ENCODE results near the gene P3H3. TPM values are rescaled to one million over a fixed set of nuclear protein-coding genes. Genes with fewer than 3 reads are reported as not detected.

P3H3 gene
- total RNA-seq = 47.1 and 86.8 TPM in 2 replicates

GRCh38 chr12:6827982-6828780 lies at the start of gene P3H3:
Gene P3H3, plus strand, starts transcription at chr12:6828407. Its CDS starts 34 bp downstream, at chr12:6828441.

GRCh38 chr12:6788972-6789924 lies 39.0 kb upstream of the P3H3 start, which contains the start of gene CD4:
Gene CD4, plus strand, starts transcription at chr12:6789528. Its CDS starts 10,611 bp downstream, at chr12:6800139.

GRCh38 chr12:6821591-6822425 lies 6.4 kb upstream of the P3H3 start, which contains the start of gene GPR162:
Gene GPR162, plus strand, starts transcription at chr12:6821821. Its CDS starts 2,078 bp downstream, at chr12:6823899.

GRCh38 chr12:6840761-6841515 lies 12.7 kb downstream of the P3H3 start, which contains the start of gene GNB3:
Gene GNB3, plus strand, starts transcription at chr12:6840925. Its CDS starts 363 bp downstream, at chr12:6841288.

GRCh38 chr12:6851153-6851920 lies 23.1 kb downstream of the P3H3 start, which contains the start of gene CDCA3:
Gene CDCA3, minus strand, starts transcription at chr12:6851286. Its CDS starts 334 bp downstream, at chr12:6850952.

GRCh38 chr12:6851921-6852650 lies 23.9 kb downstream of the P3H3 start, which contains the start of gene USP5:
Gene USP5, plus strand, starts transcription at chr12:6852150. Its CDS starts 30 bp downstream, at chr12:6852180.

GRCh38 chr12:6867413-6868210 lies 39.4 kb downstream of the P3H3 start, which contains the start of gene TPI1:
Gene TPI1, plus strand, starts transcription at chr12:6867531. Its CDS starts 36 bp downstream, at chr12:6867567.

GRCh38 chr12:6873094-6874014 lies 45.1 kb downstream of the P3H3 start, which contains the start of gene SPSB2:
Gene SPSB2, minus strand, starts transcription at chr12:6873303. Its CDS starts 402 bp downstream, at chr12:6872901.

Other genes starting within 250 kb of the P3H3 start
- gene CHD4, start 221.0 kb upstream of the P3H3 start, total RNA-seq = 221 and 313 TPM in 2 replicates
- gene LPAR5, start 192.4 kb upstream of the P3H3 start, total RNA-seq = 5.1 and 10.7 TPM in 2 replicates
- 1.6 TPM in 1 of 2 replicates, not detected in the other for gene ACRBP, start 181.0 kb upstream of the P3H3 start, total RNA-seq
- 47.9 and 81.7 TPM in 2 replicates for gene ING4, start 165.3 kb upstream of the P3H3 start, total RNA-seq
- gene ZNF384, start 139.0 kb upstream of the P3H3 start, total RNA-seq = 29.2 and 29.8 TPM in 2 replicates
- gene PIANP, start 127.6 kb upstream of the P3H3 start, total RNA-seq = not detected in 2 replicates
- gene COPS7A, start 104.4 kb upstream of the P3H3 start, total RNA-seq = 48.4 and 50.3 TPM in 2 replicates
- 117 and 212 TPM in 2 replicates for gene MLF2, start 75.3 kb upstream of the P3H3 start, total RNA-seq
- 70.4 and 99.3 TPM in 2 replicates for gene PTMS, start 62.0 kb upstream of the P3H3 start, total RNA-seq
- 0.11 and 0.39 TPM in 2 replicates for gene LAG3, start 55.9 kb upstream of the P3H3 start, total RNA-seq
- 0.98 and 1.2 TPM in 2 replicates for gene CD4, start 38.9 kb upstream of the P3H3 start, total RNA-seq
- 0.11 and 3.1 TPM in 2 replicates for gene GPR162, start 6.6 kb upstream of the P3H3 start, total RNA-seq
- 0.65 and 3.1 TPM in 2 replicates for gene GNB3, start 12.5 kb downstream of the P3H3 start, total RNA-seq
- 7.9 and 13.8 TPM in 2 replicates for gene CDCA3, start 22.9 kb downstream of the P3H3 start, total RNA-seq
- gene USP5, start 23.7 kb downstream of the P3H3 start, total RNA-seq = 69.5 and 126 TPM in 2 replicates
- 461 and 897 TPM in 2 replicates for gene TPI1, start 39.1 kb downstream of the P3H3 start, total RNA-seq
- gene SPSB2, start 44.9 kb downstream of the P3H3 start, total RNA-seq = 8.8 and 12.6 TPM in 2 replicates
- gene LRRC23, start 76.4 kb downstream of the P3H3 start, total RNA-seq = 8.2 and 21.6 TPM in 2 replicates
- gene ENO2, start 86.2 kb downstream of the P3H3 start, total RNA-seq = 0.76 and 1.6 TPM in 2 replicates
- gene ATN1, start 99.6 kb downstream of the P3H3 start, total RNA-seq = 12.7 and 23.2 TPM in 2 replicates
- gene RNU7-1, start 115.4 kb downstream of the P3H3 start, total RNA-seq = not detected in 2 replicates
- gene C12orf57, start 115.6 kb downstream of the P3H3 start, total RNA-seq = 72.8 and 133 TPM in 2 replicates
- gene PTPN6, start 122.9 kb downstream of the P3H3 start, total RNA-seq = 21.2 and 25.1 TPM in 2 replicates
- gene PHB2, start 142.3 kb downstream of the P3H3 start, total RNA-seq = 142 and 192 TPM in 2 replicates
- 24.7 and 26.0 TPM in 2 replicates for gene EMG1, start 142.5 kb downstream of the P3H3 start, total RNA-seq
- gene LPCAT3, start 190.1 kb downstream of the P3H3 start, total RNA-seq = 18.8 and 33.6 TPM in 2 replicates
- 0.87 and 6.7 TPM in 2 replicates for gene C1S, start 232.3 kb downstream of the P3H3 start, total RNA-seq